Osteocyte (in vitro differentiated cells): ENCODE results near the gene GGT7. TPM values are rescaled to one million over a fixed set of nuclear protein-coding genes. Genes with fewer than 3 reads are reported as not detected.

Experiments
- DNase-seq: peaks from one replicate; pipeline ENCODE4 v3.0.0; 2021; ENCODE audit warnings: mixed read lengths; ENCODE audit not compliant: unreplicated experiment; ENCODE audit errors: extremely low spot score
- H3K27ac Mint-ChIP-seq: one replicate; pipeline ENCODE4 v1.8.0; 2021; ENCODE audit warnings: mild to moderate bottlenecking, mixed read lengths; ENCODE audit not compliant: unreplicated experiment
- H3K27me3 Mint-ChIP-seq: one replicate; pipeline ENCODE4 v1.8.0; 2021; ENCODE audit warnings: mixed read lengths; ENCODE audit not compliant: unreplicated experiment
- H3K36me3 Mint-ChIP-seq: one replicate; pipeline ENCODE4 v1.8.0; 2021; ENCODE audit warnings: mixed read lengths; ENCODE audit not compliant: unreplicated experiment
- H3K4me1 Mint-ChIP-seq: one replicate; pipeline ENCODE4 v1.8.0; 2021; ENCODE audit warnings: mixed read lengths; ENCODE audit not compliant: unreplicated experiment
- H3K4me3 Mint-ChIP-seq: one replicate; pipeline ENCODE4 v1.8.0; 2021; ENCODE audit warnings: mild to moderate bottlenecking, moderate library complexity, mixed read lengths; ENCODE audit not compliant: unreplicated experiment
- H3K9me3 Mint-ChIP-seq: one replicate; pipeline ENCODE4 v1.8.0; 2021; ENCODE audit warnings: mixed read lengths; ENCODE audit not compliant: unreplicated experiment
- total RNA-seq: library from RNA; stranded (reverse); gene quantifications from 2 replicates; pipeline ENCODE4 v1.2.1, GENCODE V29; 2021
- TF ChIP-seq, protein P1 (sequence below): fragments of 200-600 bp; sonication (generic); IDR thresholded peaks from 2 replicates; pipeline ENCODE4 v1.5.0; 2021; ENCODE audit warnings: antibody characterized with exemption, mild to moderate bottlenecking, moderate library complexity

GGT7 gene
- total RNA-seq, 1 donor from 2014 or later, result 37.0 TPM

DNA sequence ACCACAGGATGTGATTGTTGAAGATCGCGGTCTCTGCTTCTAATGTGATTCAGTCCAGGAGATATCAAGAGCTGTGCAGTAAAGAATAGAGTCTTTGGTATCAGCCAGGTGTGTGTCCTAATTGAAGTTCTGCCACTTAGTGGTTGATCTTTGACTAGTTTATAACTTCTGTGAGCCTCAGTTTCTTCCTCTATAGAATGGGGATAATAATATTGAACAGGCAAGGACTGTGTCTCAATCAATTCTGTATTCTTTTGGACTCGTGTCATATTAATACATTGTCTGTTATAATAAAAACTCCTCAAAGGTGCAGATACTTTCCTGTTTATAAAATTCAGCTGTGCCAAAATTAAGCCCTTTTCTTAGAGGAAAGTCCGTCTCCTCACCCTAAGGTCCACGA is 24.1 kb downstream of the GGT7 start:
- no peaks in the 10 kb centered on the region for H3K27me3 Mint-ChIP-seq
- DNase-seq, result no peak
- no peak overlapping the region for H3K27ac Mint-ChIP-seq
- H3K36me3 Mint-ChIP-seq, result peaks cover 20% of the 10 kb centered on the region
- H3K9me3 Mint-ChIP-seq, result no peaks in the 10 kb centered on the region
- H3K4me1 Mint-ChIP-seq, result no peaks in the 10 kb centered on the region
- TF ChIP-seq, protein P1, sequence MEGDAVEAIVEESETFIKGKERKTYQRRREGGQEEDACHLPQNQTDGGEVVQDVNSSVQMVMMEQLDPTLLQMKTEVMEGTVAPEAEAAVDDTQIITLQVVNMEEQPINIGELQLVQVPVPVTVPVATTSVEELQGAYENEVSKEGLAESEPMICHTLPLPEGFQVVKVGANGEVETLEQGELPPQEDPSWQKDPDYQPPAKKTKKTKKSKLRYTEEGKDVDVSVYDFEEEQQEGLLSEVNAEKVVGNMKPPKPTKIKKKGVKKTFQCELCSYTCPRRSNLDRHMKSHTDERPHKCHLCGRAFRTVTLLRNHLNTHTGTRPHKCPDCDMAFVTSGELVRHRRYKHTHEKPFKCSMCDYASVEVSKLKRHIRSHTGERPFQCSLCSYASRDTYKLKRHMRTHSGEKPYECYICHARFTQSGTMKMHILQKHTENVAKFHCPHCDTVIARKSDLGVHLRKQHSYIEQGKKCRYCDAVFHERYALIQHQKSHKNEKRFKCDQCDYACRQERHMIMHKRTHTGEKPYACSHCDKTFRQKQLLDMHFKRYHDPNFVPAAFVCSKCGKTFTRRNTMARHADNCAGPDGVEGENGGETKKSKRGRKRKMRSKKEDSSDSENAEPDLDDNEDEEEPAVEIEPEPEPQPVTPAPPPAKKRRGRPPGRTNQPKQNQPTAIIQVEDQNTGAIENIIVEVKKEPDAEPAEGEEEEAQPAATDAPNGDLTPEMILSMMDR, result no peak
- H3K4me3 Mint-ChIP-seq, result no peak overlapping the region

GRCh38 chr20:34843421-34843820 is 29.2 kb downstream of the GGT7 start:
- Mint-ChIP-seq H3K4me1 (no peaks in the 10 kb centered on the region), H3K9me3 (no peaks in the 10 kb centered on the region), H3K4me3 (no peak overlapping the region), H3K27ac (no peak overlapping the region), H3K36me3 (peaks cover 6% of the 10 kb centered on the region), H3K27me3 (peaks cover 26% of the 10 kb centered on the region)
- DNase-seq, result no peak
- TF ChIP-seq, protein P1, result no peak

DNA sequence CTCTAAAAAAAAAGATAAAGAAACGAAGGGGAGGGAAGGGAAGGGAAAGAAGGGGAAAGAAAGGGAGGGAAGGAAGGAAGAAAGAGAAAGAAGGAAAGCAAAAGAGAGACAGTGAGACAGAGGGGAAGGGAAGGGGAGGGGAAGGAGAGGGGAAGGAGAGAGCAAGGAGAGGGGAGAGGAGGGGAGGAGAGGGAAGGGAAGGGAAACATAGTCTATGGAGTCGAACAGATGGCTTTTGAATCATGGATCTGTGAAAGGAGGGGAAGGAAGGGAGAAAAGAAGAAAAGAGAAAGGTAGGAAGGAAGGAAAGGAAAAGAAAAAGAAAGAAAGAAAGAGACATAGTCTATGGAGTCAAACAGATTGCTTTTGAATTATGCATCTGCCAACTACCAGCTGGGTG is 30.5 kb downstream of the GGT7 start:
- Mint-ChIP-seq H3K9me3 (no peaks in the 10 kb centered on the region), H3K27me3 (peaks cover 26% of the 10 kb centered on the region), H3K27ac (no peak overlapping the region), H3K4me3 (no peak overlapping the region), H3K4me1 (no peaks in the 10 kb centered on the region), H3K36me3 (peaks cover 2% of the 10 kb centered on the region)
- DNase-seq, result no peak
- TF ChIP-seq, protein P1, result no peak

GRCh38 chr20:34834459-34834893 is 38.2 kb downstream of the GGT7 start:
- H3K27ac Mint-ChIP-seq, result no peak overlapping the region
- no peaks in the 10 kb centered on the region for H3K36me3 Mint-ChIP-seq
- DNase-seq, result no peak
- no peaks in the 10 kb centered on the region for H3K9me3 Mint-ChIP-seq
- TF ChIP-seq, protein P1, result peak; percentile 52
- H3K4me1 Mint-ChIP-seq, result peaks cover 2% of the 10 kb centered on the region
- H3K4me3 Mint-ChIP-seq, result no peak overlapping the region
- H3K27me3 Mint-ChIP-seq, result peaks cover 46% of the 10 kb centered on the region

DNA sequence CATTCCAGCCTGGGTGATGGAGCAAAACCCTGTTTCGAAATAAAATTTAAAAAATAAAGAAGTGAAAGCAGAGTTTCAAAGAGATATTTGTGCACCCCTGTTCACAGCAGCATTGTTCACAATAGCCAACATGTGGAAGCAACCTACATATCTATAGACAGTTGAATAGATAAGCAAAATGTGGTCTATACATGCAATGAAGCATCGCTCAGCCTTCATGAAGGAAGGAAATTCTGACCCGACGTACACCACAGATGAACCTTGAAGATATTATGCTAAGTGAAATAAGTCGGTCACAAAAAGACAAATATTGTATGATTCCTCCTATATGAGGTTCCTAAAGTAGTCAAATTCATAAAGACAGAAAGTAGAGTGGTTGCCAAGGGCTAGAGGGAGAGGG is 40.7 kb downstream of the GGT7 start:
- Mint-ChIP-seq H3K27ac (no peak overlapping the region), H3K27me3 (peaks cover 42% of the 10 kb centered on the region), H3K4me3 (no peak overlapping the region), H3K4me1 (peaks cover 2% of the 10 kb centered on the region), H3K9me3 (no peaks in the 10 kb centered on the region), H3K36me3 (no peaks in the 10 kb centered on the region)
- DNase-seq, result no peak
- TF ChIP-seq, protein P1, result no peak
